ENCODE data around the gene CCDC137. TPM values are rescaled to one million over a fixed set of nuclear protein-coding genes. Genes with fewer than 3 reads are reported as not detected.

CCDC137 gene
- total and polyA plus RNA-seq, 2 of the 13 experiments (the other 11 are each of a cell fraction or from before 2014, with no cell fraction given) = 14.6 to 39.1 TPM

GRCh38 chr17:81666092-81666341, 520 bp upstream of the CCDC137 start (continued):
- TF ChIP-seq ZXDC (CRISPR knock-in tag; IDR thresholded peaks at IDR 0.05) (0 out of 2 replicates have a peak, but pooled peaks have one; percentile 22), ZBTB26 (CRISPR knock-in tag; IDR thresholded peaks at IDR 0.05; ENCODE audit: borderline replicate concordance) (0 out of 2 replicates have a peak, but pooled peaks have one; percentile 3), ZMAT3 (CRISPR knock-in tag; conservative IDR thresholded peaks at IDR 0.05) (peak; percentile 84; the same call in 1 of the 2 replicates), GZF1 (CRISPR knock-in tag; IDR thresholded peaks at IDR 0.05) (0 out of 2 replicates have a peak, but pooled peaks have one; percentile 14), AFF4 (CRISPR knock-in tag; IDR thresholded peaks at IDR 0.05) (0 out of 2 replicates have a peak, but pooled peaks have one; percentile 2), XRCC5 (optimal IDR thresholded peaks at IDR 0.05; ENCODE audit: low read length) (no peak), FOXC1 (CRISPR knock-in tag; IDR thresholded peaks at IDR 0.05; ENCODE audit: borderline replicate concordance) (peak; percentile 20; the same call in 1 of the 2 replicates), SUZ12 (IDR thresholded peaks at IDR 0.05; ENCODE audit: low read depth, low read length) (no peak), ZBTB39 (CRISPR knock-in tag; IDR thresholded peaks at IDR 0.05) (0 out of 2 replicates have a peak, but pooled peaks have one; percentile 31), ZNF615 (CRISPR knock-in tag; IDR thresholded peaks at IDR 0.05; ENCODE audit: borderline replicate concordance) (0 out of 2 replicates have a peak, but pooled peaks have one; percentile 75), PITX1 (CRISPR knock-in tag; IDR thresholded peaks at IDR 0.05) (no peak), CAMTA2 (CRISPR knock-in tag; IDR thresholded peaks at IDR 0.05; ENCODE audit: borderline replicate concordance) (0 out of 2 replicates have a peak, but pooled peaks have one; percentile 17)
